ENCODE results near the gene HSD17B7. TPM values are rescaled to one million over a fixed set of nuclear protein-coding genes. Genes with fewer than 3 reads are reported as not detected.

HSD17B7 gene
- total and polyA plus RNA-seq, 2 donors (not counting 1 experiment from before 2014, with no cell fraction given) = 19.8 to 50.4 TPM

DNA sequence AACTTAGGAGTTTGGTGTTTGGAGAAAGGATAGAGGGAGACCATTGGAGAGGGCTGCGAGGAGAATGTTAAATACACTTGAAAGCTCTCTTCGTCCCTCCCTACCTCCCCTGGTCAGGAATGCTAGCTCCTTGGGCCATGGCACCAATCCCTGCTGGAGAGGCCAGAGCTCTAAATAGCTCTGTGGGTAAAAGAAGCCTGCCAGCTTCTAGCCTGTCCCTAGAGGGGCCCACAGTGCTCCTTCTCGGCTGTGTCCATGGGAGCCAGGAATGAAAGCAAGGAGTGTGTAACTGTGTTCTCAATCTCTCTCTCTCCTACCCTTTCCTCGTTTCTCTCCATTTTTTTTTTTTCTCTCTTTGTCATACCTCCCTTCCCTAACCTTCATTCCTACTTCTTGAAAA, 70.6 kb downstream of the HSD17B7 start, which contains the start of gene CCDC190:
Gene CCDC190 (minus strand): TSS at position 75 of the 400 bp plus-strand sequence. CDS start 1,529 bp downstream, outside the sequence.
- no peaks in the 10 kb centered on the region for H3K36me3 ChIP-seq (ENCODE audit: control insufficient read depth, insufficient read depth, low read length)
- H3K4me1 ChIP-seq (ENCODE audit: control insufficient read depth, extremely low read depth, insufficient read depth, low read length) = peaks cover 10% of the 10 kb centered on the region
- no peaks in the 10 kb centered on the region for H3K9me3 ChIP-seq (ENCODE audit: control insufficient read depth, insufficient read depth, low read depth, low read length)
- H3K27me3 ChIP-seq (ENCODE audit: control insufficient read depth, insufficient read depth, low read length) = no peaks in the 10 kb centered on the region
- H3K79me2 ChIP-seq (ENCODE audit: control insufficient read depth, insufficient read depth, low read length) = no peaks in the 10 kb centered on the region
- peak within 1 kb of the TSS; percentile 30 for H2AFZ ChIP-seq (ENCODE audit: low read length)
- TF ChIP-seq, protein P1, sequence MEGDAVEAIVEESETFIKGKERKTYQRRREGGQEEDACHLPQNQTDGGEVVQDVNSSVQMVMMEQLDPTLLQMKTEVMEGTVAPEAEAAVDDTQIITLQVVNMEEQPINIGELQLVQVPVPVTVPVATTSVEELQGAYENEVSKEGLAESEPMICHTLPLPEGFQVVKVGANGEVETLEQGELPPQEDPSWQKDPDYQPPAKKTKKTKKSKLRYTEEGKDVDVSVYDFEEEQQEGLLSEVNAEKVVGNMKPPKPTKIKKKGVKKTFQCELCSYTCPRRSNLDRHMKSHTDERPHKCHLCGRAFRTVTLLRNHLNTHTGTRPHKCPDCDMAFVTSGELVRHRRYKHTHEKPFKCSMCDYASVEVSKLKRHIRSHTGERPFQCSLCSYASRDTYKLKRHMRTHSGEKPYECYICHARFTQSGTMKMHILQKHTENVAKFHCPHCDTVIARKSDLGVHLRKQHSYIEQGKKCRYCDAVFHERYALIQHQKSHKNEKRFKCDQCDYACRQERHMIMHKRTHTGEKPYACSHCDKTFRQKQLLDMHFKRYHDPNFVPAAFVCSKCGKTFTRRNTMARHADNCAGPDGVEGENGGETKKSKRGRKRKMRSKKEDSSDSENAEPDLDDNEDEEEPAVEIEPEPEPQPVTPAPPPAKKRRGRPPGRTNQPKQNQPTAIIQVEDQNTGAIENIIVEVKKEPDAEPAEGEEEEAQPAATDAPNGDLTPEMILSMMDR (conservative IDR thresholded peaks at IDR 0.05 in 1 of 2, IDR thresholded peaks at IDR 0.05 in 1 of 2; ENCODE audit: low read depth in 1 of 2, low read length in 2 of 2) = no peak
- TF ChIP-seq EZH2 (IDR thresholded peaks at IDR 0.05; ENCODE audit: low read length, missing control alignments) = no peak
- H3K27ac ChIP-seq (ENCODE audit: insufficient read depth, low read length) = no peak within 1 kb of the TSS
- no peak within 1 kb of the TSS for H3K4me2 ChIP-seq (ENCODE audit: extremely low read depth, insufficient read depth, low read length)
- no peaks in the 10 kb centered on the region for H4K20me1 ChIP-seq (ENCODE audit: control insufficient read depth, extremely low read depth, insufficient read depth, low read length)
- peak in 1 of 2 donors; percentile 67 for DNase-seq (ENCODE audit: low read depth in 2 of 2)
- no peak within 1 kb of the TSS for H3K9ac ChIP-seq (ENCODE audit: insufficient read depth, low read length)
- H3K4me3 ChIP-seq (replicated peaks in 1 of 4; ENCODE audit: control extremely low read depth in 1 of 4, insufficient read depth in 1 of 4, low read depth in 3 of 4, low read length in 4 of 4) = no peak within 1 kb of the TSS

DNA sequence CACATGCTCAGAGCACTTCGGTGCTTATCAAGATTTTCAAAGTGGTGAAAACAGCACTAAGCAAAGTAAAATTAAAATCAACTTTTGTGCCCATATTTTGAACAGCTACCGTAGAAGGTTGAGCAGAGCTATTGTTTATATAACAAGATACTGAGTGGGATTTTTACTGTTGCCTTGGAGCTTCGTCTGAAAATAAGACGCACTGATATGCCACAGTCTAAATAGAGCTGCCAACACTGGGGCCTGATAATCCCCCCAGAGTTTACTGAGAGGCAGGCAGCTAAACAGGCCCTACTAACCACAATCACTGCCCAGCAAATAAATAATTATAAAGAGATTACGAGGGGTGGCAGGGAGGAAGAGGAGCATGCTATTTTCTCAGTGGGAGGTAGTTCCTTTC, 71.1 kb downstream of the HSD17B7 start:
- no peak overlapping the region for H3K4me3 ChIP-seq (replicated peaks in 1 of 4; ENCODE audit: control extremely low read depth in 1 of 4, insufficient read depth in 1 of 4, low read depth in 3 of 4, low read length in 4 of 4)
- no peak overlapping the region for H3K27ac ChIP-seq (ENCODE audit: insufficient read depth, low read length)
- no peak overlapping the region for H2AFZ ChIP-seq (ENCODE audit: low read length)
- no peaks in the 10 kb centered on the region for H4K20me1 ChIP-seq (ENCODE audit: control insufficient read depth, extremely low read depth, insufficient read depth, low read length)
- TF ChIP-seq EZH2 (IDR thresholded peaks at IDR 0.05; ENCODE audit: low read length, missing control alignments) = no peak
- TF ChIP-seq, protein P1 (conservative IDR thresholded peaks at IDR 0.05 in 1 of 2, IDR thresholded peaks at IDR 0.05 in 1 of 2; ENCODE audit: low read depth in 1 of 2, low read length in 2 of 2) = no peak
- H3K79me2 ChIP-seq (ENCODE audit: control insufficient read depth, insufficient read depth, low read length) = no peaks in the 10 kb centered on the region
- H3K9ac ChIP-seq (ENCODE audit: insufficient read depth, low read length) = no peak overlapping the region
- H3K27me3 ChIP-seq (ENCODE audit: control insufficient read depth, insufficient read depth, low read length) = no peaks in the 10 kb centered on the region
- no peaks in the 10 kb centered on the region for H3K9me3 ChIP-seq (ENCODE audit: control insufficient read depth, insufficient read depth, low read depth, low read length)
- H3K4me2 ChIP-seq (ENCODE audit: extremely low read depth, insufficient read depth, low read length) = no peak overlapping the region
- H3K36me3 ChIP-seq (ENCODE audit: control insufficient read depth, insufficient read depth, low read length) = no peaks in the 10 kb centered on the region
- DNase-seq (ENCODE audit: low read depth in 2 of 2) = no peak
- H3K4me1 ChIP-seq (ENCODE audit: control insufficient read depth, extremely low read depth, insufficient read depth, low read length) = peaks cover 5% of the 10 kb centered on the region

Other genes starting within 250 kb of the HSD17B7 start
- 77.3 and 108 TPM in 2 replicates for gene UAP1, start 229.0 kb upstream of the HSD17B7 start, total RNA-seq
- gene UAP1, start 229.0 kb upstream of the HSD17B7 start, polyA plus RNA-seq = 81.9 and 129 TPM in 2 replicates
- 252 and 303 TPM in 2 replicates for gene DDR2, start 158.2 kb upstream of the HSD17B7 start, total RNA-seq
- gene DDR2, start 158.2 kb upstream of the HSD17B7 start, polyA plus RNA-seq = 144 and 192 TPM in 2 replicates
- not detected in 2 replicates for gene CCDC190, start 70.5 kb downstream of the HSD17B7 start, total RNA-seq
- 0.16 and 0.36 TPM in 2 replicates for gene CCDC190, start 70.5 kb downstream of the HSD17B7 start, polyA plus RNA-seq